SHP77 (cell line): ENCODE measurements around the gene DCAF11.

Experiments used
- DNase-seq, 2 experiments: peaks; one replicate each; lab custom pipeline; 2025; lab: John Stamatoyannopoulos, UW

DCAF11 gene

GRCh38 chr14:24079491-24080141, 35.0 kb upstream of the DCAF11 start:
- DNase-seq: peak; percentile 63 to 67

- DNase-seq: no peak
These were observed 34.4 kb upstream of the DCAF11 start for GRCh38 chr14:24080142-24080530.

GRCh38 chr14:24080888-24081738, 33.5 kb upstream of the DCAF11 start:
- DNase-seq: peak; percentile 56 to 60

DNA sequence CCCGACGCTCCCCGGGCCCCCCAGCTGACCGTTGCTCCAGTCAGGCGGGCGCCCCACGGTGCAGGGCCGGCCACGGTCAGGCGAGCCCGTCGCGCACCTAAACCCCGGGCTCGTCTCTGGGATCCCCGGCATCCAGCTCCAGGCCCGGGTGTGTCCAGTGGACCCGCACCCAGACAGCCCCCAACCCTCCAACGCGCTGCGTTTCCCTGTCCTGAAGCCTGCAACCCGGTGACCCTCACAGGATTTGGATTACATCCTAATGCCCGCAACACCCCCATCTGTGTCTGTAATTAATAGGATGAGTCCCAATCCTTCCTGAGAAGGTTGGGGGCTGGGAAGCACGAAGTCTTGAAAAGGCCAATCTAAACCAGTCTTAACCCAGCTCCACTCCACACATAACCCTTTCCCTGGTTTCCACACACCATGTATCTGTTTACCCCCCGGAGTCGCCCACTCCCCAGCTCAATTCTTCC, 32.8 kb upstream of the DCAF11 start:
- DNase-seq: no peak

DNA sequence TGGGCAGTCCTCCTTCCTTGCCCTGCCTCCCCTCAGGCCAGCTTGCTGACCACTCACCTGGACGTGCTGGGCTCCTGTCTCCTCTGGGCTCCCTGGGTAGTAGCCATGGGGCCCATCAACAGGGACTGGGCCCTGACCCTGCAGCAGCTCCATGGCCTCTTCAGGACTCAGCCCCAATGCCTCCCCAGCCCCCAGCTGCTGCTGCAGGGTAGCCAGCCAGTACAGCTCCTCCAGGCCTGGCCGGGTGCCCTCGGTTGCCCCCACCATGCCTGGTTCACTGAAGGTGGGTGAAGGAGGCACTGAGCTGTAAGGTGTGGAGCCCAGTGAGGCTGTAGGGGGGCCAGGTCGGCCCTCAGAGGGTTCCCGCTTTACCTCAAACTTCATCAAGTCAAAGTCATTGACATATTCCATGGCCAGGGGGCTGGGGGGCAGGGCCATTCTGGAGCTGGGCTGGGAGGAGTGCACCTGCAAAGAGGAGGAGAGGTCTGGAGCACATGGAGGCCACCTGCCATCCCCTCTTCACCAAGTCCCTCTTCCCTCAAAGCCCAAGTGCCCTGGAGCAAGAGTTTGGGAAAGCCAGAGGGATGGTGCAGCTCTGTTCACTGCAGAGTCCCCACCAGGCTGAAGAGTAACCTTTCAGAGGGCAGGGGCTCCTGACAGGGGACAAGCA, 32.0 kb upstream of the DCAF11 start:
- DNase-seq: no peak

GRCh38 chr14:24083462-24083861, 31.1 kb upstream of the DCAF11 start:
- DNase-seq: no peak

GRCh38 chr14:24084440-24084839, 30.1 kb upstream of the DCAF11 start:
- DNase-seq: no peak

DNA sequence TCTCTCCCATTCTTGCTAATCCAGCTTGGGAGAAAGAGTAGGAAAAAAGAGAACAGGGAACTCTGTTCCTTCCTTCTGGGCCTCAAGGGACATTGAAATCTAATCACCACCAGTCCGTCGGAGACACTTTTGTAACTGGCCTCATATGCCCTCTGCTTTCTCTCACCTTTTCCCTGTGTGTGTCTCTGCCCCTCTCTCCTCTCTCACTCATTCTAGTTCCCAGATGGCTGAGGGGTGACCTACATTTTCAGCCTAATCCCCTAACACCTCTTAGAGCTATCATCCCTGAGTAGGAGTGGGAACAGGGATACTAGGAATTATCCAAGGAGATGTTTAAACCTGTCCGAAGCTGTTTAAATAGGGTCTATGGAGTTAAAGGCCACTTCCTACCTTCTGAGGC, 29.4 kb upstream of the DCAF11 start:
- no peak for DNase-seq

- DNase-seq: no peak
These were observed 28.2 kb upstream of the DCAF11 start for GRCh38 chr14:24086193-24086955.

- no peak for DNase-seq
These were observed 27.6 kb upstream of the DCAF11 start for GRCh38 chr14:24087004-24087403.

DNA sequence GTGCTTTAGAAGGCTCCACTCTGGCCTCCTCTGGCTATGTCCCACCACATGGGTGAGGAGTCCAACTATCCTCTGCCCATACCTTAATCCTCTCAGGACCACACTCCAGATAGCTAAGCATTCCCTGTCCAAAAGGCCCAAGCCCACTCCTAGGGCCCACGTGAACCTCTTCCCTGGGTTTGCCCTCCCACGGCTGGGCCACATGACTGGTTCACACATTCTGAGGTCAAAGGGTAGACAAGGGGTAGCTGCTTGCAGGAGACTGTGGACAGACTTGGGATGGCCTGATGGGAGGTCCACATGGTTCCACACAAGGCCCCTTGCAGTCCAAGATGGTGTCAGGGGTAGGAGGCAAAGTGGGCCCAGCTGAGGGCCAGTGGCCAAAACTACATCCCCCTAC, 26.5 kb upstream of the DCAF11 start:
- no peak for DNase-seq

- DNase-seq: no peak
These were observed 24.7 kb upstream of the DCAF11 start for GRCh38 chr14:24089890-24090289.

DNA sequence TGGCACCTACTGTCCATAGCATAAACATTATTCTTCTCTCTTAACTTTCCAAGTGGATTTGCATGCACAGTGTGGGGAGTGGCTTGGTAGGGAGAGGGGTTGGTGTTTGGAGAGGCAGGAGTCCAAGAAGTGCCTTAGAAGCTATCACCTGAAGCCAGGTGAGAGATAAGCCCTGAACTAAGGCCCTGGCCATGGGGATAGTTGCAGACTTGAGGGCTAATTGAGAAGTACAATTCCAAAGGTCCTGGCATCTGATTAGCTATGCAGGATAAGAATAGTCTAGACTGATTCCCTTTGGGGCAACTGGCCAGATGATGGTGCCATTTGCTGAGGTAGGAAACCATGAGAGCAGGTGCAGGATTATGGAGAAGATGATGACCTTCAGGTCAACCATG, 22.5 kb upstream of the DCAF11 start:
- DNase-seq: no peak

- no peak for DNase-seq
These were observed 21.9 kb upstream of the DCAF11 start for GRCh38 chr14:24092505-24093206.

DNA sequence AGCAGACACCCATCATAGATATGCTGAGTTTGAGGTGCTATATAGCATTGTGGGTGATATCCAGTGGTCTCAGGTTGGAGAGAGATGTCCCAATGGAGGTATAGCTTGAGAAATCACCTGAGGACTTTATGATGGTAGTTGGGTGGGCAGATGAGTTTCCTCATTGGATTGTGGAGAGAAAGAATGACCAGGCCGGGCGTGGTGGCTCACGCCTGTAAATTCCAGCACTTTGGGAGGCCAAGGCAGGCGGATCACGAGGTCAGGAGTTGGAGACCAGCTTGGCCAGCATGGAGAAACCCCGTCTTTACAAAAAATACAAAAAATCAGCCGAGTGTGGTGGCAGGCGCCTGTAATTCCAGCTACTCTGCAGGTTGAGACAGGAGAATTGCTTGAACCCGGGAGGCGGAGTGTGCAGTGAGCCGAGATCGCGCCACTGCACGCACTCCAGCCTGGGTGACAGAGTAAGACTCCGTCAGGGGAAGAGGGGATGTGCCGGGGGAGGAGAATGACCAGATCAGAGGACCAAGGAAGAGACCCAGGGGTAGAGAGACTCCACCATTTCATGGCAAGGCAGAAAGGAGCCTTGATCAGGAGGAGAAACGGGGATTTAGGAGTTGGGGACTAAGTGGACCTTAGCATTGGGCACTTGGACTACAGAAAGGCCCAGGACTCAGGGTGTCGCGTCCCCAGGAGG, 21.2 kb upstream of the DCAF11 start:
- no peak for DNase-seq

DNA sequence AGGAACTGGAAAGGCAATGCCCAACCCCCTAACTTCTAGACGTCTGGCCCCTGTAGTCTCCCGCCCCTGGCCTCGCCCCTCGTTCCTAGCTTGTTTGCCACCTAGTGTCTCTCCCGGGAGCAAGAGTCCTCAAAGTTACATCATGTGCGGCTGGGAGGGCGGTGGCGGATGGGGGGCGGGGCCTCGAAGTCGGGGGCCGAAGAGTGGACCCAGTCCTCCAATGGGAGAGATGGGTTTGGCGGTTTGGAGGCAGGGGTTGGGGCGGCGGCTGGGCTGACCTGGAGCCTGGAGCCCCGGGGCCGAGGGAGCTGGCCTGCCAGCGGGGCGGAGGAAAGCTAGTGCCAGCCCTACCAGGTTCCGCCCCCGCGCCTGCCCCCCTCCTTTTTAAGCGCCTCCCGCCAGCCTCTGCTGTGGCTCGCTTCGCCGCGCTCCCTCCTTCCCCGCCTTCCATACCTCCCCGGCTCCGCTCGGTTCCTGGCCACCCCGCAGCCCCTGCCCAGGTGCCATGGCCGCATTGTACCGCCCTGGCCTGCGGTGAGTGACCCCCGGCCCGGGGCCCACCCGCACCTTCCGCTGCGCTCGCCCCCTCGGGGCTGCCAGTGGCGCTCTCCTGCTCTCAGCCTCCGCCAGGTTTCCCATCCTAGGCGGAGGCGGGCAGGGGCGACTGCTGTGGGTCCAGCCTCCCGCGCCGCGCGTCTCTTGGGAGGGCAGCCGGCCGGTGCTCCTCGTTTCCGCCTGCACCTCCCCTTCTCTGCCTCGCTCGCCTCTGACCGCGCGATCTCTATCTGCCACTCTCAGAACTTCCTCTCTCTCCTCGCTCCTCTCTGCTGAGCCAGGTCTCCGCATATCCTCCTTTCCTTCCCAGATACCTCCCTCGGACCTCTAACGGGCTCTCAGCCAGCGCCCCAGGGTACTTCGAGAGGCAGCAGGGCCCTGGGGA, 20.4 kb upstream of the DCAF11 start, which contains the start of gene PCK2:
Gene PCK2 (plus strand): TSS at position 411 of the 940 bp plus-strand sequence. CDS start 95 bp downstream, at position 506.
- peak; percentile 87 to 97 for DNase-seq

DNA sequence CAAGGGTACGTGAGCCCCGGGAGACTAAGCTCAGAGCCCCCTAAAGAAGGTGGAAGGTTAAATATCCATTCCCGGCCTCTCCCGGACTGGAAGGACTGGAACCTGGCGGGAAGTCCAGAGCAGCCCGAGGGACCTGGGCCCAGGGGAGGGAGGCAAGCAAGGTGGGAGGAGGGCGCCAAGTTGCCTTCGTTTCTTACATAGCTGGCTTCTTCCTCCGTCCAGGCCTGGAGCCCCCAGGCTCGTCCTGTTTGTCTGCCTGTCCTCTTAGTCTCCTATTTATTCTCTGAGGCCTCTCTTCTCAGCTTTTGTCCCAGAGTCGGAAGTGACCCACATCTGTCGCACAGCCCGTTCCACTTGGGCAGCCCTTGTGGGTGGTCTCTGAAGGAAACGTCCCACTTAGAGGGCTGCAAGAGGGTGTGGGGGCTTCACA, 19.7 kb upstream of the DCAF11 start:
- DNase-seq: peak in 1 of 2 experiments; percentile 47

DNA sequence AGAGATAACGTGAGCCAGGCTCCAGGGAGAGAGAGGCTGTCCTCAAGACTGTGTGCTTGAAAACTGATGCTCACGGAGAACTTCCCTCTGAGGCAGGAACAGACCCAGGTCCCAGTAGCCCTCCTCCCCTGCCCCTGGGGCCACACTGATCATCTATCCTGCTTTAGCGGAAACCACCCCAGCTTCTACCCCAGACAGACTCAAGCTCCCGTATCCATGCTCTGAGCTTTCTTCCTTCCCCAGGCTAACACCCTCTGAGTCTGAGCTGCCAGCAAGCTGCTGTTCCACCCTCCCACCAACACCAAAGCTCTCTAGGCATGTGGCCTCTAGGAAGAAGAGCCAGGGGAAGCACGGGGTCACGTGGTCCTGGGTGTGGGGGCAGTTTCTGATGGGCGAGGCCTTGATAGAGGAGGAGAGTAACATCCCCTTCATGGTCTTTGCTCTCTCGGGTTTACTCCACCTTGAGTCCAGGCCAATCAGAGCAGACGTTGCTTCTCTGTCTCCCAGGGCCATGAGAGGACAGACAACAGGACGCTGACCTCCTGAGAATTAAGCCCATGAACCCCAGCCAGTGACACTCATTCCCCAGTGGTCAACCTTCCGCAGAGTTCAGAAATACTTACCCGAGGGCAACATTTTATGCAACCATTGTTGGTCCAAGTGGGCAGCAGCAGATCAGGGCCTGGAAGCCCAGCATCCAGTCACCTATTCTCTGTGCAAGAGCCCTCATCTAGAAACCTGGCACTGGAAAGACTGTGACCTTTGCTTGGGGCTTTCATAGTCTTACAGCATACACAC, 19.1 kb upstream of the DCAF11 start:
- DNase-seq: peak; percentile 78 to 83
